ENCODE data around the gene MGME1.

MGME1 gene

DNA sequence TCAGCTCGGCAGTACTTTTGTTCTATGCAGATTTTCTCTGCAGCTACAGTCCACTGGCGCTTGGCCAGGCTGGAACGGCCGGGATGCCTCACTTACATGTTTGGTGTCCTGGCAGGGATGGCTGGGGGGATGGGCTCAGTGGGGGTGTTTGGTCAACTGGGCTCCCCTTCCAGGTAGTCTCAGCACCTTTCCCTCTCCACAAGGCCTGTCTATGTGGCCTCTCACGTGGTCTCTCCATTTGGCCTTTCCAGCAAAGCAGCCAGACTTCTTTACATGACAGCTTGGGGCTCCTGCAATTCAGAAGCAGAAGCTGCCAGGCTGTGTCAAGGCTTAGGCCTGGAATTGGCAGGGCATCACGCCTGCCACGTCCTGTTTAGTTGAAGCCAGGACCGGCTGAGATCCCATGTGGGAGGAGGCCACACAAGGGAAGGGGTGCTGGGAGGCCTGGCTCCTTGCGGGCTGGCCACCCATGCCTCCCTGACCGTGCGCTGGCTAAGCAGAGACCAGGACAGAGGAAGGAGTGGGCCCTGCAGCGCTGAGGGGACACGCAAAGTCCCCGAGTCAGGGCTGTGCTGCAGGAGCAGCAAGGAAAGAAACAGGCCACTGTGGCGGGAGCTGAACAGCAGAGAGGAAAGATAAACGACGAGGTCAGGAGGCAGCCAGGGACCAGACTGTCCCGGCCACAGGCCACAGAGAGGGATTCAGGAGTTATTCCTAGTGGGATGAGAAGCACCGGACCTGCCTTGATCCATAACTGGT is 38.9 kb downstream of the MGME1 start:
- no peak for DNase-seq (ENCODE audit: low spot score)
- TF ChIP-seq, protein P1, sequence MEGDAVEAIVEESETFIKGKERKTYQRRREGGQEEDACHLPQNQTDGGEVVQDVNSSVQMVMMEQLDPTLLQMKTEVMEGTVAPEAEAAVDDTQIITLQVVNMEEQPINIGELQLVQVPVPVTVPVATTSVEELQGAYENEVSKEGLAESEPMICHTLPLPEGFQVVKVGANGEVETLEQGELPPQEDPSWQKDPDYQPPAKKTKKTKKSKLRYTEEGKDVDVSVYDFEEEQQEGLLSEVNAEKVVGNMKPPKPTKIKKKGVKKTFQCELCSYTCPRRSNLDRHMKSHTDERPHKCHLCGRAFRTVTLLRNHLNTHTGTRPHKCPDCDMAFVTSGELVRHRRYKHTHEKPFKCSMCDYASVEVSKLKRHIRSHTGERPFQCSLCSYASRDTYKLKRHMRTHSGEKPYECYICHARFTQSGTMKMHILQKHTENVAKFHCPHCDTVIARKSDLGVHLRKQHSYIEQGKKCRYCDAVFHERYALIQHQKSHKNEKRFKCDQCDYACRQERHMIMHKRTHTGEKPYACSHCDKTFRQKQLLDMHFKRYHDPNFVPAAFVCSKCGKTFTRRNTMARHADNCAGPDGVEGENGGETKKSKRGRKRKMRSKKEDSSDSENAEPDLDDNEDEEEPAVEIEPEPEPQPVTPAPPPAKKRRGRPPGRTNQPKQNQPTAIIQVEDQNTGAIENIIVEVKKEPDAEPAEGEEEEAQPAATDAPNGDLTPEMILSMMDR (IDR thresholded peaks at IDR 0.05; ENCODE audit: extremely low read depth, missing control alignments), result no peak

DNA sequence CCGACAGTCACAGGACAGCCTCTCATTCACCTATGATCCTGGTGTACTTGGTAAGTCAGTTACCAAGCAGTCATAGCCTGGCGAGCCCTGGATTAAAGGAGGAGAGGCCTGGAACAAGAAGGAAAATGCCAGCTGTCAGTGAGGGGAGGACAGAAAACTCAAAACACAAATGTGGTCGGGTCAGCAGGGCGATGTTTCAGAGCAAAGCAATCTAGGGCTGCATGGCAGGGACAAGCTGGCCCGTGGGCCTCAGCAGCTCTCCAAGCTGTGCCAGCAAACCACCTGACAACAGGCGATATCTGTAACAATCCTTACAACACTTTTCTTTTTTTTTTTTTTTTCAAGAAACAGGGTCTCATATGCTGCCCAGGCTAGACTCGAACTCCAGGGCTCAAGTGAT is 40.3 kb downstream of the MGME1 start:
- no peak for DNase-seq (ENCODE audit: low spot score)
- TF ChIP-seq, protein P1 (IDR thresholded peaks at IDR 0.05; ENCODE audit: extremely low read depth, missing control alignments), result no peak

DNA sequence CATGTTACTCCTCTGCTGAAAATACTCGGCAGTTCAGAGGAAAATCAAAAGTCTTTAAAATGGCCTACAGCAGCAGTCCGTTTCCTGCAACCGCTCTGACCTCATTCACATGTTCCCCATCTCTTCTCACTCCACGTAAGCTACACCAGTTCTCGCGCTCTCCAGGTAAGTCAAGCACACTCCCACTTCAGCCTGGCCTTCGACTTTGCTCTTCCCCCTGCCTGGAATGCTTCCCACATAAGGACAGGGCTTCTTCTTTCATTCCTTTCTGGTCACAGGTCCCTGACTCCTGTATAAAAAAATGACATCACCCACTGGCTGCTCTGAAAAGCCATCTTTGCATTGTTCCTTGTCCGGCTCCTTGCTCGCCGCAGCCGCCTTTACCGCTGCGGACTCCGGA is 42.7 kb downstream of the MGME1 start:
- TF ChIP-seq, protein P1 (IDR thresholded peaks at IDR 0.05; ENCODE audit: extremely low read depth, missing control alignments), result no peak
- DNase-seq (ENCODE audit: low spot score), result no peak

DNA sequence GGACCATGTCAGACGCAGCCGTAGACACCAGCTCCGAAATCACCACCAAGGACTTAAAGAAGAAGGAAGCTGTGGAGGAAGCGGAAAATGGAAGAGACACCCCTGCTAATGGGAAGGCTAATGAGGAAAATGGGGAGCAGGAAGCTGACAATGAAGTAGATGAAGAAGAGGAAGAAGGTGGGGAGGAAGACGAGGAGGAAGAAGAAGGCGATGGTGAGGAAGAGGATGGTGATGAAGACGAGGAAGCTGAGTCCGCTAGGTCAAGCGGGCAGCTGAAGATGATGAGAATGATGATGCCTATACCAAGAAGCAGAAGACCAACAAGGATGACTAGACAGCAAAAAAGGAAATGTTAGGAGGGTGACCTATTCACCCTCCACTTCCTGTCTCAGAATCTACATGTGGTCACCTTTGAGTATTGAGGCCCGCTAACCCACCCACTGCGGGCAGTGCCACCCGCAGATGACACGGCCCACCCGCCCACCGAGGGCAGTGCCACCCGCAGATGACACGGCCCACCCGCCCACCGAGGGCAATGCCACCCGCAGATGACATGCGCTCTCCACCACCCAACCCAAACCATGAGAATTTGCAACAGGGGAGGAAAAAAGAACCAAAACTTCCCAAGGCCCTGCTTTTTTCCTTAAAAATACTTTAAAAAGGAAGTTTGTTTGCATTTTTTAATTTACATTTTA is 43.3 kb downstream of the MGME1 start:
- TF ChIP-seq, protein P1 (IDR thresholded peaks at IDR 0.05; ENCODE audit: extremely low read depth, missing control alignments), result no peak
- no peak for DNase-seq (ENCODE audit: low spot score)

DNA sequence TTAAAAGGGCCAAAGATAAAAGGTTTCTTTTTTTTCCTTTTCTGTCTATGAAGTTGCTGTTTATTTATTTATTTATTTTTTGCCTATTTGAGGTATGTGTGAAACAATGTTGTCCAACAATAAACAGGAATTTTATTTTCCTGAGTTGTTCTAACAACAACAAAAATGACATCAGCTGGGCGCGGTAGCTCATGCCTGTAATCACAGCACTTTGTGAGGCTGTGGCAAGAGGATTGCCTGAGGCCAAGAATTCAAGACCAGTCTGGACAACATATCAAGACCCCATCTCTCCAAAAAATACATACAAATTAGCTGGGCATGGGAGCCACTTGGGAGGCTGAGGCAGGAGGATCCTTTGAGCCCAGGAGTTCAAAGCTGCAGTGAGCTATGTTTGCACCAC is 44.1 kb downstream of the MGME1 start:
- TF ChIP-seq, protein P1 (IDR thresholded peaks at IDR 0.05; ENCODE audit: extremely low read depth, missing control alignments), result no peak
- no peak for DNase-seq (ENCODE audit: low spot score)

DNA sequence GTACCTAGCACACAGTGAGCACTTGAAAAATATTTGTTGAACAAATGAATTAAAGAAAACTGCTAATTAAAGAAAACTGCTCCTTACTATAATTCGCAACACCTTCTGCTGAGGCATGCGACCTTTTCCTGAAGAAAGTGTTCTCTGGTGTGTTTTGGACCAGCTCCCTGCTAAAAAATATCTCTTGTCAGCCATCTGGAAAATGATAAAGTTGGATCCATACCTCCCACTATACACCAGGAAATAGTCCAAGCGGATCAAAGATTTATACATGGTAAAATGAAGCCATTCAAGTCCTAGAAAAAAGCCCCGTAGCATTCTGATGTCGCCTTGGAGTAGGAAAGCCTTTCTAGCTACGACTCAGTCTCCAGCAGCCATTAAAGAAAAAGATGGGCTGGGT is 45.6 kb downstream of the MGME1 start:
- DNase-seq (ENCODE audit: low spot score), result no peak
- TF ChIP-seq, protein P1 (IDR thresholded peaks at IDR 0.05; ENCODE audit: extremely low read depth, missing control alignments), result no peak

DNA sequence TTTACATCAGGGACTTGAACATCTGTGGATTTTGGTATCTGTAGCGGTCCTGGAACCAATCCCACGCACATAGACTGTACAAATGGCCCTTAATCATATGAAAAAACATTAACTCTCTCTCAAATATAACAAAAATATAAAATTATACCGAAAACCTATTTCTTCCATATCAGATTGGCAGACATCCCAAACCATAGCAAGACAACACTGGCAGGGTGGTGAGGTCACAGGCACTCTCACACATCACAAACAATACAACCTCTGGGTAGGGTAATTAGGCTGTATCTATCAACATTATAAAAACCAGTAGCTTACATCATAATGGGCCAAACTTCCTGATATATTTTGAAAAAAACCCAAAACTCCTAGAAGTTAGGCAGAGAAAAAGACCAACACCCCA is 48.0 kb downstream of the MGME1 start:
- no peak for DNase-seq (ENCODE audit: low spot score)
- TF ChIP-seq, protein P1 (IDR thresholded peaks at IDR 0.05; ENCODE audit: extremely low read depth, missing control alignments), result no peak
